ES-I3 (cell line): ENCODE data around the gene DDX3X.
"Not testable (repeated sequence)": the region's sequence is repeated elsewhere in the genome, so short reads cannot be mapped to it uniquely, and the experiment has no call there.

Experiments used
- H3K36me3 ChIP-seq: 2 replicates; pipeline ENCODE4 v1.6.1; 2013; ENCODE audit warnings: mild to moderate bottlenecking, low read length, control low read depth, moderate library complexity; ENCODE audit not compliant: insufficient read depth
- H3K4me1 ChIP-seq: 2 replicates; pipeline ENCODE4 v1.6.1; 2013; ENCODE audit warnings: mild to moderate bottlenecking, control low read depth, low read length; ENCODE audit not compliant: insufficient read depth
- H3K9ac ChIP-seq: 2 replicates; pipeline ENCODE4 v1.6.1; 2013; ENCODE audit warnings: low read depth, mild to moderate bottlenecking, low read length, moderate library complexity
- H3K9me3 ChIP-seq: 2 replicates; pipeline ENCODE4 v1.6.1; 2013; ENCODE audit warnings: mild to moderate bottlenecking, low read length, moderate library complexity; ENCODE audit not compliant: control insufficient read depth, insufficient read depth

Gene DDX3X

GRCh38 chrX:41314204-41314603 is 19.8 kb upstream of the DDX3X start:
- Histone ChIP-seq H3K4me1 (0 out of 2 replicates have a peak, but pooled peaks cover 4% of the 10 kb centered on the region), H3K9me3 (no peaks in the 10 kb centered on the region), H3K9ac (no peak overlapping the region), H3K36me3 (no peaks in the 10 kb centered on the region)

DNA sequence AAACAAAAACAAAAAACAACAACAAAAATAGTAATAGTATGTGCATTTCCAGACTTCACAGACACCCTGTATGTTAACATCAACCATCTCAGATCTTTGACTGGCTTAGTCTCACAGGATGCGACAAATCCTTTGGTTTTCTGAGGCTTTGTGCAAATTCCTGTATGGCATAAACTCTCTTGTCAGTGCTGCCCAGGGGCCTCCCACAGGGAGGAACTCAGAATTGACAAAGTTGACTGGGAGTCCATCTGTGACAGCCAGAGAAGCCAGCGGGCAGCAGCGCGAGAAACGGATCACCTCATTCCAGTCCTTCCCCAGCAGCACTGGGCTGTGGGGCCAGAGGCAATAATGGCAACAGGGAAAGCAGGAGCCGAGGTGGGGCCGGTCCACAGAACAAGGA is 19.1 kb upstream of the DDX3X start:
- Histone ChIP-seq H3K9ac (no peak overlapping the region), H3K4me1 (0 out of 2 replicates have a peak, but pooled peaks cover 4% of the 10 kb centered on the region), H3K9me3 (no peaks in the 10 kb centered on the region), H3K36me3 (no peaks in the 10 kb centered on the region)

- H3K9me3 ChIP-seq, H3K4me1 ChIP-seq, H3K9ac ChIP-seq, H3K36me3 ChIP-seq: not testable (repeated sequence)
These were observed 17.7 kb upstream of the DDX3X start for GRCh38 chrX:41316266-41316665.

- Histone ChIP-seq H3K36me3 (no peaks in the 10 kb centered on the region), H3K9ac (no peak overlapping the region), H3K4me1 (0 out of 2 replicates have a peak, but pooled peaks cover 4% of the 10 kb centered on the region), H3K9me3 (no peaks in the 10 kb centered on the region)
These were observed 16.3 kb upstream of the DDX3X start for GRCh38 chrX:41317477-41318208.

DNA sequence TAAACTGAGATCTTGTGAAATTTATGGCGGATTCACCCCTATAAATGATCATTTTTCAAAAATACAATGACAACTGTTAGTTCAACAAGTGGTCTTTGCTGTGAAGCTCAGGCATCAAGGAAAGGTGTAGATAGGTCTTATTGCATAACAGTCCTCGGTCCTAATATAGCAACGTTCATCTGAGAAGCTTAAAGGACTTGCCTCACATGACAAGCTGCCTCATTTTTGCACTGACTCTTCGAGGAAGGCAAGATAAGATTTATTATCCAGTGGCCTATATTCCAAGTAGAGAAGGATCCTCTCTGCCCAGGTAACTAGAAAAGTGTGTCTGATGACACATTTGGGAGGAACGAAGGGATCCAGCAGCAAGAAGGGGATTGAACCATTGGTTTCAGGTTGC is 13.6 kb upstream of the DDX3X start:
- H3K36me3 ChIP-seq, result no peaks in the 10 kb centered on the region
- no peaks in the 10 kb centered on the region for H3K4me1 ChIP-seq
- H3K9ac ChIP-seq, result no peak overlapping the region
- no peaks in the 10 kb centered on the region for H3K9me3 ChIP-seq

DNA sequence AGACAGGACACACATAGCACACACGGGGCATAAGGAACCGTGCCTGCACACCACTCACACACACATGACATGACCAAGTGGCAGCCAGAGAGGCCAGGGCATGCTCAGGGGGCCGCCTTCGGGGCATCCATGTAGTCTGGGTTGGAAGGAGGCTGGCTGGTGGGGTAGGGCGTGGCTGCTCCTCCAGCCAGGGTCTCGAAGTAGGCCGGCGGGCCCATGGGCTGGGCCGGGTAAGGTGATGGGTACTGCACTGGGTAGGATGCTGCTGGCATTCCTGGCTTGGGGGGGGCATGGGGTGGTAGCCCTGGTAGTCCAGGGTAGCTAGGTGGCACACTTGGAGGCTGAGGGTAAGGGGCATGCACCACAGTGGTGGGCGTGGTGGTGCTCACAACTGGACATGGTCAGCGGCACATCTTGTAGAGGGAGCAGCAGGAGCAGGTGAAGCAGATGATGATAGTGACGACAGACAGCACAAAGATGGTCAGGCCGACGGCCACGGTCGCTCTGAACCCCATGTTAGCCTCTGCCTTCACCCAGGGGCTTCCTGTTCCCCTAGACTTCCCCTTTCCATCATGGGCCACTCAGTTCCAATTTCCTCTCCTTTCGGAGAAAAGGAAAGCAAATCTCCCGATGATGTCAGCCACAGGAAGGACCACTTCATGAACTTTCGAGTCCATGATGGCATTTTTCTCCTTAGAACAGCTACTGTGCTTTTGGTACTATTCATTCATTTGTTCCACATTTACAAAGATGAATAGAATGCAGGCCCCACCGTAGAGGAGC is 10.9 kb upstream of the DDX3X start:
- H3K9ac ChIP-seq, result no peak overlapping the region
- H3K9me3 ChIP-seq, result no peaks in the 10 kb centered on the region
- H3K4me1 ChIP-seq, result no peaks in the 10 kb centered on the region
- no peaks in the 10 kb centered on the region for H3K36me3 ChIP-seq

DNA sequence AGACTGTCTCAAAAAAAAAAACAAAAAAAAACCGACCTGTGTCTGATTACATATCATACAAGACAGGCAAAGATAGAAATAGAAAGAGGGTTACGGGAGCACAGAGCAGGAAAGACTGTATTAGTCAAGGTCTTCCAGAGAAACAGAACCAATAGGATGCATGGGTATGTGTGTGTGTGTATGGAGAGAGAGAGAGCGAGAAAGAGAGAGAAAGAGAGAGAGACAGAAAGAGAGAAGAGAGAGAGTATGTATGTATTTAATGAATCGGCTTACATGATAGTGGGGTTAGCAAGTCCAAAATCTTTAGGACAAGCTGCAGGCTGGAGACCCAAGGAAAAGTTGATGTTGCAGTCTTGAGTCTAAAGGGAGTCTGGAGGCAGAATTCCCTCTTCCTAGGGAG is 7.5 kb upstream of the DDX3X start:
- Histone ChIP-seq H3K9ac (no peak overlapping the region), H3K9me3 (no peaks in the 10 kb centered on the region), H3K4me1 (peaks cover 9% of the 10 kb centered on the region; the same call in 1 of the 2 replicates), H3K36me3 (no peaks in the 10 kb centered on the region)

DNA sequence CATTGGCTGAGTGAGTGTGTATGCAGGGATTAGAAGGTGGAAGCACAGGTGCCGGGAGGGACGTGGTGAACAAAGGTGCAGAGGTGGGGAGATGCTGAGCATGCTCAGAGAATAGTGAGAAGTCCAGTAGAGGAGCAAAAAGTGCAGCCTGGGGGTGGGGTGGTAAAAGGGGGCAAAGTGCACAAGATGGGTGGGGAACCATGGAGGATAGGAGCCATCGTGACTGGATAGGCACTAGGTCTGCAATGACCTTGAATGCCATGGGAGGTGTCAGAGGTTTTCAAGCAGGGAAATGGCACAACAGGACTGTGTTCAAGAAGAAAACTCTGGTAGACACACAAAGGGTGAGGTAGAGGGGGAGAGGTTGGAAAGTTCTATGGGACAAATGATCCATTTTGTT is 6.6 kb upstream of the DDX3X start:
- no peaks in the 10 kb centered on the region for H3K9me3 ChIP-seq
- no peaks in the 10 kb centered on the region for H3K36me3 ChIP-seq
- H3K9ac ChIP-seq, result no peak overlapping the region
- peaks cover 15% of the 10 kb centered on the region; the same call in 1 of the 2 replicates for H3K4me1 ChIP-seq

GRCh38 chrX:41329101-41329500 is 4.9 kb upstream of the DDX3X start:
- H3K9ac ChIP-seq, result no peak overlapping the region
- no peaks in the 10 kb centered on the region for H3K36me3 ChIP-seq
- H3K9me3 ChIP-seq, result no peaks in the 10 kb centered on the region
- H3K4me1 ChIP-seq, result peaks cover 15% of the 10 kb centered on the region; the same call in 1 of the 2 replicates

- peak overlapping the region; percentile 96 for H3K9ac ChIP-seq
- H3K4me1 ChIP-seq, result peaks cover 15% of the 10 kb centered on the region; the same call in 1 of the 2 replicates
- H3K9me3 ChIP-seq, result no peaks in the 10 kb centered on the region
- no peaks in the 10 kb centered on the region for H3K36me3 ChIP-seq
These were observed 2.0 kb upstream of the DDX3X start for GRCh38 chrX:41332005-41332404.

GRCh38 chrX:41332408-41333002 is 1.5 kb upstream of the DDX3X start:
- H3K9me3 ChIP-seq, result no peaks in the 10 kb centered on the region
- peaks cover 15% of the 10 kb centered on the region; the same call in 1 of the 2 replicates for H3K4me1 ChIP-seq
- no peaks in the 10 kb centered on the region for H3K36me3 ChIP-seq
- peak overlapping the region; percentile 96 for H3K9ac ChIP-seq

- peaks cover 15% of the 10 kb centered on the region; the same call in 1 of the 2 replicates for H3K4me1 ChIP-seq
- peak overlapping the region; percentile 96 for H3K9ac ChIP-seq
- H3K36me3 ChIP-seq, result no peaks in the 10 kb centered on the region; the same call in 1 of the 2 replicates
- H3K9me3 ChIP-seq, result no peaks in the 10 kb centered on the region
These were observed 789 bp upstream of the DDX3X start for GRCh38 chrX:41333003-41333743.

DNA sequence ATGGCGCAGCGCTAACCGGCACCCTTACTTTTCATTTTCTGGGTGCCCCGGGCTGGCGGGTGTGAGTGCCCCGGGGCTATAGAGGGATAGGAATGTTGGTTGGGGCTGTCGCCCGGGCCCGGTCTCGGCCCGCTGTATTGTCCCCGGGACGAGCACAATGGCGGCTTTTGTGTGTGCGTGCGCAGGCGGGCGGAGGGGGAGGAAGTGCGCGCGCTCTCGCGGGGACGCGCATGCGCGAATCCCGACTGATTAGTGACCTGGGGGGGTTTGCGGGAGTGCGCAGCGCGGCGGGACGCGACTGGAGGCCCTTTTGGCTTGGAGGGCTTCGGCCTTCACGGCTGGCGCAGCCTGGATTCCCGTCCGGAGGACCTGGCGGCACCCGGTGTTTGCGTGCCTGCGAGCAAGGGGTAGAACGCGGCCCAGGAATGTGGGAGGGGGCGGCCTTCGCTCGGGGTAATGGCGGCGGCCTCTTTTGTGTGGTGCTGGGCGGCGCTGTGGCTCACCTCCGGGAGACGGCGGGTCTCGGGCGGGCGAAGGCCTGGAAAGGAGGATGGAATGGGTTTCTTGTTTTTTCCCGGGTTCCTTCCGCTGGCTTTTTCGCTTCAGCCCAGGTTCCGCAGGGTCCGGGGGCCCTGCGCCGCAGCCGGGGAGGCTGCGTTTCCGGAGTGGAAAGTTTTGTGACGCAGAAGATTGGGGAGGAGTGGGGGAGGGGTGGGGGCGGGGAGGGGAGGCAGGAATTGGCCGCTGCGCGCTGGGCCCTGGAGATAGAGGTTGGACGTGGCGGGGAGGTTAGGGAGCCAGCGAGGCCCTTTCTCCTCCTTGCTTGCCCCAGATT is 618 bp downstream of the DDX3X start:
- H3K9me3 ChIP-seq, result no peaks in the 10 kb centered on the region
- H3K9ac ChIP-seq, result peak overlapping the region; percentile 96
- H3K4me1 ChIP-seq, result peaks cover 15% of the 10 kb centered on the region; the same call in 1 of the 2 replicates
- H3K36me3 ChIP-seq, result no peaks in the 10 kb centered on the region; the same call in 1 of the 2 replicates
